NCI-H82 treated with DMSO at 0.1 percent for 48 hours (cell line): ENCODE results near the gene IFT81.
"Not testable (repeated sequence)": the region's sequence is repeated elsewhere in the genome, so short reads cannot be mapped to it uniquely, and the experiment has no call there.

Experiments used
- DNase-seq: peaks from one replicate; lab custom pipeline; 2025; ENCODE audit not compliant: unreplicated experiment; lab: John Stamatoyannopoulos, UW

Gene IFT81

GRCh38 chr12:110199339-110200123 lies 75.4 kb downstream of the IFT81 start:
- DNase-seq: no peak

DNA sequence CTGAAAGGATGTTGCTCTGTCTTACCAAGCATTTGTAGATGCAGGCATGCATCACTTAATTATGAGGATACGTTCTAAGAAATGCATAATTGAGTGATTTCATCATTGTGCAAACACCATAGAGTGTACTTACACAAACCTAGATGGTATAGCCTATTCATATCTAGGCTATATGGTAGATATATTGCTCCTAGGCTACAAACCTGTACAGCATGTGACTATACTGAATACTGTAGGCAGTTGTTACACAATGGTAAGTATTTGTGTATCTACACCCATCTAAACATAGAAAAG lies 75.9 kb downstream of the IFT81 start:
- DNase-seq: no peak

- DNase-seq: no peak
Measured at GRCh38 chr12:110201995-110202394, 77.8 kb downstream of the IFT81 start.

GRCh38 chr12:110203546-110203945 lies 79.4 kb downstream of the IFT81 start:
- DNase-seq: no peak

GRCh38 chr12:110205931-110206330 lies 81.8 kb downstream of the IFT81 start:
- DNase-seq: no peak

- DNase-seq: not testable (repeated sequence)
Measured at GRCh38 chr12:110211639-110212536, 87.7 kb downstream of the IFT81 start.

GRCh38 chr12:110217996-110218674 lies 94.0 kb downstream of the IFT81 start:
- DNase-seq: no peak

- DNase-seq: no peak
Measured at GRCh38 chr12:110222027-110222426, 97.9 kb downstream of the IFT81 start.

DNA sequence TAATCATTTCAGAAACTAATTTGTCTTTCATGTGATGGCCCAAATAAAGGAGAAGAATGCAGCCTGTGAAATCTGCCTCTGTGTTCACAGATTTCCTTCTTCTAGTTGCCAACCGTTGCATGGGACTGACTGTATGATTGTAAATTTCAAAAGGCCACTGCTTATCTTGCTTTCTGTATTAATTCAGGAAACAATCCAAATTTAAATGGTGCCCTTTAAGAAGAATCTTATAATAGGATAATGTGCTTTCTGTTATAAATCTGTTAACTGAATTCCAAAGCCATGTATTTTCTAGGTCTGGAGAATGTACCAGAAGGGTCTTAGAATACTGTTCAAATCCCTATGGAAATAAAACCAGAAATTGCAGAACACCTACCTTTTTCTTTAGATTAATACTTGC lies 98.3 kb downstream of the IFT81 start:
- DNase-seq: peak; percentile 47

DNA sequence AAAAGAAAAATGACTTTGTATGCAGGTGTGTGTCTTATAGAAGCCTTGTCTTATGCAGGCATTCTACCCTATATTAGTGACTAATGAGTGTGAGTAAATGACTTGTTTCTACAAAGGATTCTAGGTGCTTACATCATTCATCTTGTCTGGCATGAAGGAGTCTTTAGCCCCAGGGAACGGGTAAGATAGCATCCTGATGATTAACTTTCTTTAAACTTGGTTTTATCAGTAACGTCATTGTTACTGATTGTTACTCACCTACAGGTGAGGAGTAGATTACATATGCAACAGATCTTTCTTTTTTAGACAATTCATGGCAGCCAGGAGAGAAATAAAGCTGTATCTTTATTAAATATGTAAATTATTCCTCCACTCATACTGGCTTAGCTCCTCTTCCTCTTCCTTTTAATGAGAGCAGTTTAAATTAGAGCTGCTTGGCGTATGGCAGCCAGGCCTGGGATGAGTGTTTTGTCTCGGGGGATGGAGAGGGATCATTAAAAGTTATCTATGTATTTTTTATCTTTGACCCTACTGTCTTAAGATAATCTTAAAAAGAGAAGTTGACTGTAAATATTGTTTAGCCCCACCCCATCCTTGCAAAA lies 99.7 kb downstream of the IFT81 start:
- no peak for DNase-seq

DNA sequence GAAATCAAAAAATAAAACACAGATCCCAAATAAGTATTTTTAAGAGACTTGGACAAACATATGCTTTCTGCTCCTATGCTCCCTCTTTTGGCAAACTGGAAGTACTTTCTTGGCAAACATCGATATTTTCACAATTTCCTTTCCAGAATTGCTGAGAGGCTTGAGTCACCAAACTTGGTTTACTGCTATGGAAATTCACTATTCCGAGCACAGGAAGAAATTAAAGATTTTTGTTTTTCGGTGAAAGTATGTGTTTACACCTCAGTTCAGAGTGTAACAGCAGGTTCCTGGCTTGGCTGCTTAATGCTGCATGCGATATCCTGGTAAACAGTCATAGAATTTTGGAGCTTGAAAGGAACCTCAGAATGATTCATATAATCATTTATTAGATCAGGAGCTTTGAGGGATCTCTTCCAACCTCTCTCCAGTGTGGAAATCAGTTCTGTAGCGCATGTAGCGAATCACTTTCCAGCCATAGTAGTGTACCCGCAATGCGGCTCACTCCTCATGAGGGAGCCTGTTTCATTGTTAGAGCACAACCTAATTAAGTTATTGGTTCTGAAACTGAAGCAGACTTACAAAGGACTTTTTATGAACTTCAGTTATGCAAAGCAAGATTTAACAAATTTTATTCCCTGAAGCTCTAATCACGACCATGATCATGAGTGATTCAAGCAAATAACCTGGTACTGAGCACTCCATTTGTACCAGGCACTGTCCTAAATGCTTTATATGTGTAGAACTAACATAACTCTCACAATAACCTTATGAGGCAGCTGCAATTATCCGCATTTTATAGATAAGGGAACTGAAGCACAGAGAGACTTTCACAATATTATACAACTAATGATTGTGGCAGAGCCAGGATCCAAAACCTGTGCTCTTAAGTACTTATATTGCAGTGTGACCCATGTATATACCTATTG lies 100.5 kb downstream of the IFT81 start:
- DNase-seq: no peak

- DNase-seq: peak; percentile 22
Measured at GRCh38 chr12:110227138-110227537, 103.0 kb downstream of the IFT81 start.

- DNase-seq: not testable (repeated sequence)
Measured at GRCh38 chr12:110228348-110228747, 104.2 kb downstream of the IFT81 start.

DNA sequence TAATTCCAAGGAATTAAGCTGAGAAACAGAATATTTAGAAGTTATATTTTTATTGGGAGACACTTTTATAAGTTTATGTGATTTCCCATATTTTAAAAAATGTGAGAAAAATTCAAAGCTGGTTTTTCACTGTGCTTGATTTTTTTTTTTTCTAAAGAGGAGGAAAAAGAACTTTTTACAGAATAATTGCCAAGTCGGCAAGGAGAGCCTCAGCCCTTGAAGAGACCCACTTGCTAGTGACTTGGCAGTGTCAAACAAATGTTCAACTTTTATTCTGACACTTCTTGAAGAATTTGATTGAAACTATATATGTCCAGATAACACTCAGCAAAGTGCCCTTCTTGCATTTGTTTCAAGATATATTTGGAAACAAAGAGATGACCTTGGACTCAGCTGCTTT lies 104.6 kb downstream of the IFT81 start:
- no peak for DNase-seq

- no peak for DNase-seq
Measured at GRCh38 chr12:110229409-110229808, 105.3 kb downstream of the IFT81 start.

DNA sequence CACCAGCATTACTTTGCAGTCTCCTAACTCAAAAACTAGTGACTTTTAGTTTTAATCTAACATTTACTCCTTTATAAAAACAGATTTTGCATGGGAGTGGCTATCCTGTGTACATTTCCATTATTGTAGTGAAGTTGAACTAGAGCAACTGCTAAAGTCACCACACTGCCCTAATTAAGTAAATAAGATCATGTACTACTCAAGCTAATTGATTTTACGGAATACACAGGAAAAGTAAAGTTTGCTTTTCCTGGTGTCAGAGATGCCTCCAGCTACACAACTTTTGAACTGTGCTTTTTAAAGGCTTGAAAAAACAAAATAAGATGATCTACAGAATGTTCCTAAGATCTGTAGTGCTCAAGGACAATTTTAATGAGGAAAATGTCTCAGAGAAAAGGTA lies 106.5 kb downstream of the IFT81 start:
- DNase-seq: no peak

GRCh38 chr12:110233212-110233903 lies 109.2 kb downstream of the IFT81 start:
- no peak for DNase-seq

DNA sequence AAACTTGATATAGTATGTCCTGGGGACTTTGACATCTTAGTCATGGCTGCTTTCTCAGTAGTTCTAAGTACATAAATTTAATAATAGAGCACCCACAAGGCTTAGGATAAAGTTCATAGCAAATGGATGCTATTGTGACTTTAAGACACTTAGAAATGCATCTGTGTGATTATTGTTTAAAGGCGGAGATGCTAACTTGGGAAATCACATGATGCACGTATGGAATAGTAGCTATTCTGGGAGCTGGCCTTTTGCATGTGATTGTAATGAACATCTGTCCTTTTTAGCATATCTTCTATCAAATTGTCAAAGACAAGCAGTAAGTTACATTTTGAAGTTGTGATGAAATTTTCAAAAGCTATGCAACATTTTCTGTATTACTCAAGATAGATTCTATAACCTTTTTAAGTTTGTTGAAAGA lies 110.2 kb downstream of the IFT81 start:
- DNase-seq: no peak

GRCh38 chr12:110234755-110235154 lies 110.6 kb downstream of the IFT81 start:
- DNase-seq: no peak

DNA sequence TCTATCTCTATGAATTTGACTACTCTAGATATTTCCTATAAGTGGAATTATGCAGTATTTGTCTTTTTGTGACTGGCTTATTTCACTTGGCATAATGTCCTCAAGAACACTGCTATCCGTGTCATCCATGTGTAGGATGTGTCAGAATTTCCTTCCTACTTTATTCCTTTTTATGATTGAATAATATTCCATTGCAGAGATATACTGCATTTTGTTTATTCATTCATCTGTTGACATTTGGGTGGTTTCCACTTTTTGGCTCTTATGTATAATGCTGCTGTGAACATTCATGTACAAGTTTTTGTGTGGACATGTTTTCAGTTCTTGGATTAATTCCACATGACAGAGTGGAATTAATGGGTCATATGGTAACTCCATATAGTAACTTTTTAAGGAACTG lies 111.2 kb downstream of the IFT81 start:
- DNase-seq: no peak
